Measurements from ENCODE around the gene HIPK1.

DNA sequence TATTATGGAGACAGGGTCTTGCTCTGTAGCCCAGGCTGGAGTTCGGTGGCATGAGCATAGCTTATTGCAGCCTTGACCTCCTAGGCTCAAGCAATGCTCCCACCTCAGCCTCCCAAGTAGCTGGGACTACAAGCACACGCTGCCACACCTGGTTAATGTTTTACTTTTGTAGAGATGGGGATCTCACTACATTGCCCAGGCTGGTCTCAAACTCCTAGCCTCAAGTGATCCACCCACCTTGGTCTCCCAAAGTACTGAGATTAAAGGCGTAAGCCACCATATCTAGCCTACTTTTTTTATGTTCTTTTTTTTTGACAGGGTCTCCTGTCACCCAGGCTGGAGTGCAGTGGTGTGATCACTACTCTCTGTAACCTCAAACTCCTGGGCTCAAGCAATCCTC, 35.9 kb upstream of the HIPK1 start:
- no peak for TF ChIP-seq POLR2AphosphoS5 (IDR thresholded peaks at IDR 0.05; ENCODE audit: low read depth, low read length)
- TF ChIP-seq, protein P1, sequence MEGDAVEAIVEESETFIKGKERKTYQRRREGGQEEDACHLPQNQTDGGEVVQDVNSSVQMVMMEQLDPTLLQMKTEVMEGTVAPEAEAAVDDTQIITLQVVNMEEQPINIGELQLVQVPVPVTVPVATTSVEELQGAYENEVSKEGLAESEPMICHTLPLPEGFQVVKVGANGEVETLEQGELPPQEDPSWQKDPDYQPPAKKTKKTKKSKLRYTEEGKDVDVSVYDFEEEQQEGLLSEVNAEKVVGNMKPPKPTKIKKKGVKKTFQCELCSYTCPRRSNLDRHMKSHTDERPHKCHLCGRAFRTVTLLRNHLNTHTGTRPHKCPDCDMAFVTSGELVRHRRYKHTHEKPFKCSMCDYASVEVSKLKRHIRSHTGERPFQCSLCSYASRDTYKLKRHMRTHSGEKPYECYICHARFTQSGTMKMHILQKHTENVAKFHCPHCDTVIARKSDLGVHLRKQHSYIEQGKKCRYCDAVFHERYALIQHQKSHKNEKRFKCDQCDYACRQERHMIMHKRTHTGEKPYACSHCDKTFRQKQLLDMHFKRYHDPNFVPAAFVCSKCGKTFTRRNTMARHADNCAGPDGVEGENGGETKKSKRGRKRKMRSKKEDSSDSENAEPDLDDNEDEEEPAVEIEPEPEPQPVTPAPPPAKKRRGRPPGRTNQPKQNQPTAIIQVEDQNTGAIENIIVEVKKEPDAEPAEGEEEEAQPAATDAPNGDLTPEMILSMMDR (IDR thresholded peaks at IDR 0.05) = no peak

All from Panc1 (cell line).